Body of pancreas (tissue), 4 donors: ENCODE measurements around the gene ANKLE2.

Experiments used
- POLR2A ChIP-seq, 3 donors: fragments of 450-650 bp; IDR thresholded peaks; one replicate each; pipeline ENCODE4 v1.6.1; 2016; ENCODE audit warnings: antibody characterized with exemption in 3 of 3, mild to moderate bottlenecking in 2 of 3
- TF ChIP-seq, protein P1 (sequence below), 7 experiments: fragments of 450-650 bp in 4 of 7; fragments of 200-600 bp in 3 of 7; sonication (generic) in 3 of 7; IDR thresholded peaks; one replicate each; pipeline ENCODE4 v1.5.1; 2016 to 2019; ENCODE audit warnings: antibody characterized with exemption in 7 of 7

DNA sequence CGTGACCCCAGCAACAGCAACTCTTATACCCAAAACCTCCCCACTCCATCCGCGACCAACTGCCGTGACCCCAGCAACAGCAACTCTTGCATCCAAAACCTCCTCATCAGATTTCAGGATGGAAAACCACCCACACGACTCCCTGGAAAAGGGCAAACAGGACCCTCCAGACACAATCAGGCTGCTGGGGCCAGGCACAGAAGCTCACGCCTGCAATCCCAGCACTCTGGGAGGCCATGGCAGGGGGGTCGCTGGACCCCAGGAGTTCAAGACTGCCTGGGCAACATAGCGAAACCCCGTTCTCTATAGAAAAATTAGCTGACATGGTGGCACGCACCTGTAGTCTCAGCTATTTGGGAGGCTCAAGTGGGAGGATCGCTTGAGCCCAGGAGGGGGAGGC lies 31.3 kb downstream of the ANKLE2 start:
- TF ChIP-seq POLR2A (IDR thresholded peaks at IDR 0.05) = no peak
- TF ChIP-seq, protein P1, sequence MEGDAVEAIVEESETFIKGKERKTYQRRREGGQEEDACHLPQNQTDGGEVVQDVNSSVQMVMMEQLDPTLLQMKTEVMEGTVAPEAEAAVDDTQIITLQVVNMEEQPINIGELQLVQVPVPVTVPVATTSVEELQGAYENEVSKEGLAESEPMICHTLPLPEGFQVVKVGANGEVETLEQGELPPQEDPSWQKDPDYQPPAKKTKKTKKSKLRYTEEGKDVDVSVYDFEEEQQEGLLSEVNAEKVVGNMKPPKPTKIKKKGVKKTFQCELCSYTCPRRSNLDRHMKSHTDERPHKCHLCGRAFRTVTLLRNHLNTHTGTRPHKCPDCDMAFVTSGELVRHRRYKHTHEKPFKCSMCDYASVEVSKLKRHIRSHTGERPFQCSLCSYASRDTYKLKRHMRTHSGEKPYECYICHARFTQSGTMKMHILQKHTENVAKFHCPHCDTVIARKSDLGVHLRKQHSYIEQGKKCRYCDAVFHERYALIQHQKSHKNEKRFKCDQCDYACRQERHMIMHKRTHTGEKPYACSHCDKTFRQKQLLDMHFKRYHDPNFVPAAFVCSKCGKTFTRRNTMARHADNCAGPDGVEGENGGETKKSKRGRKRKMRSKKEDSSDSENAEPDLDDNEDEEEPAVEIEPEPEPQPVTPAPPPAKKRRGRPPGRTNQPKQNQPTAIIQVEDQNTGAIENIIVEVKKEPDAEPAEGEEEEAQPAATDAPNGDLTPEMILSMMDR (IDR thresholded peaks at IDR 0.05) = no peak
